ENCODE measurements around the gene C11orf98.
"Not testable (repeated sequence)": the region's sequence is repeated elsewhere in the genome, so short reads cannot be mapped to it uniquely, and the experiment has no call there.

C11orf98 gene

DNA sequence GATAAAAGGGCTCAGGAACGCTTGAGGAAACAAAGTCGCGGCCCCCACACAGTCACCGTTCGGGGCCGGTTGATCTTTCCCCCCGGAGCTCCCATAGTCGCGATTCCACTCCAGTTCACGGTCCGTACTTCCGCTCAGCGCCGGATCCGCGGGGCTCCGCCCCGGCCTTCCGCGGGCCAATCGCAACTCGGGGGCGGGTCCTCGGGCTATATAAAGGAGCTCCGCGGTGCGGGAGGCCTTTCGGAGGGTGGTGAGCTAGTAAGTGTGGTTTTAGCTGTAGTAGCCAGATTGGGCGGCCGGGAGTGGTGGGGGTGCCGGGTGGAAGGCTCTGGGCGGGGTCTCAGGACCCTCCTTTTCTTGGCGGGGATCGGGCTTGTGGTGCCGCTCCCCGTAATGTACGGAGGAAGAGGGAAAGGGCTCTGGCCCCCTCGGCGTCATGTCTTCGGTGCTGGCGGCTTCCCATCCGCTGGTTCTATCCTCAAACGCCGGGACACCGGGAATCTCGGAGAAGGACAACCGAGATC, at the start of gene C11orf98, which contains the start of gene CSKMT:
Gene C11orf98, minus strand, starts transcription at position 136 of the 524 bp plus-strand sequence. Its CDS starts 41 bp downstream, at position 95.
Gene CSKMT, plus strand, starts transcription at position 238 of the 524 bp plus-strand sequence. CDS start 568 bp downstream, outside the sequence.
- peak; percentile 76 for DNase-seq

DNA sequence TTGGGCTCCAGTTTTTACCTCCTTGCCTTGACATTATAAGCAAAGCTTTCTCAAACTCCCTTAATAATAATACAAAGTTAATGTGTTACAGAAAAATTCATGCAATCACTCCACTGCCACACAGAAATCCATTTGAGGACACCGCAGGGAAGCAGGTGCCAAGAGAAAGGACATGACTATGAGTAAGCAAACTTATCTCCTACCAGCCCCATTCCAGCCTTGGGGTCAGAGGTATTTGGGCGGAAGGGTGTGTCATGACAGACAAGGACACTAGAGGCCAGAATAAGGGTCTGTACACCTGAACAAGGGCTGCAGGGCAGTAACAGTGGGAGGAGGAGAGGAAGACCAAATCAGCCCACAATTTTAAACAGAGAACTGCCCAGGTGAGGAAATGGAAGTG, 48.3 kb upstream of the C11orf98 start:
- DNase-seq: no peak

DNA sequence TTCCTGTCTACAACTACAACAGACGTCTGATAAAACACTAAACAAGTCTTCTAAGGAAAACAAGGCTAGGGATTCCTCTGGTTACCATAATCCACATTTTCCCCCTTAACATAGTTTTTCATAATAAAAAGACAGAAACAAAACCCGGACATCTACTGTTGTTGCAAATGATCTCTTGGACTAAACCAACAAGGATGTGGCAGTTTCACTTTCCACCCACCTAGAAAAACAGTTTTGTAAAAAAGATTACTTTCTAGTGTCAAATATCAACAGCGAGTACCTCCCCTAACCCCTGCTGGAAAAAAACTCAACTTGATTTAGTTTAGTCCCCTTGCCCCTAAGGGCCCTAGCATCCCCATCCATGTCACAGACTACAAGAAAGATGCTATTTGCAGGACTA, 47.9 kb upstream of the C11orf98 start:
- DNase-seq: no peak

DNA sequence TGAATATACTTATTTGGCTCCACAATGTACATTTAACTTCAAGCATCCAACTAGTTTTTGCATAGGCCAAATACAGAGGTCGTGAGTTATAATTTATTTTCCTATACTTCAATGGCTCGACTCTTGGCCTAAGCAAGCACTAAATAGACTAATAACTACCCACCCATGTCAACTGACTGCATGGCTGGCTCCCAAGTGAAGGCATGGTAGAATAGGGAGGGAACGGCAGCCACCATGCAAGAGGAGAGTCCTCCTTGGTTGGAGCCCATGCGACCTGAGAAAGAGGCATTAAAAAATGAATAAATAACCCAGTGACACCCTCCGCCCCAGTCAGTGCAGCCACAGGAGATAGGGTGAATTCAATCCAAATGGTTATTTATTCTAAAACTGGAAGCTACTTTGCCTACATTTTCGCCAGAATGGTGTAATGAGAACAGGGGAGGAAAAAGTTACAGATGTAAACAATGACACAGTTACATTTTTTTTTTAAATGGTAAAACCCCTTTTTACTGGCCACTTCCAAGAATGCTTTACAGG, 47.3 kb upstream of the C11orf98 start:
- no peak for DNase-seq

DNA sequence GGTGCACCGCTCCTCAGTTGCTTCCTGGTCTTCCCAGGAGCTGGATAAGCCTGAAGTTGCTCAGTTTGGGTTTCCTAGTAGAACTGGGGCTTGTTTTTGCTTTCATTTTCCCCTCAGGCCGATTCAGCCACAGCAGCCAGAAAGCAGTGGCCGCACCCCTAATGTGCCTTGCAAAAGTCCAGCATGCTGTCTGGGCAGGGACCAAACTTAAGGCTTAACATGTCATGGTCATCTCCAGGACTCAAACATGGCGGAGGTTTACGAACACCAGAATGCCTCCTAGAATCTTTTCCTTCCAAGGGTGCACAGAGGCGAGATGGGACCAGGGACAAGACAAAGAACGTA, 45.0 kb upstream of the C11orf98 start:
- DNase-seq: no peak

DNA sequence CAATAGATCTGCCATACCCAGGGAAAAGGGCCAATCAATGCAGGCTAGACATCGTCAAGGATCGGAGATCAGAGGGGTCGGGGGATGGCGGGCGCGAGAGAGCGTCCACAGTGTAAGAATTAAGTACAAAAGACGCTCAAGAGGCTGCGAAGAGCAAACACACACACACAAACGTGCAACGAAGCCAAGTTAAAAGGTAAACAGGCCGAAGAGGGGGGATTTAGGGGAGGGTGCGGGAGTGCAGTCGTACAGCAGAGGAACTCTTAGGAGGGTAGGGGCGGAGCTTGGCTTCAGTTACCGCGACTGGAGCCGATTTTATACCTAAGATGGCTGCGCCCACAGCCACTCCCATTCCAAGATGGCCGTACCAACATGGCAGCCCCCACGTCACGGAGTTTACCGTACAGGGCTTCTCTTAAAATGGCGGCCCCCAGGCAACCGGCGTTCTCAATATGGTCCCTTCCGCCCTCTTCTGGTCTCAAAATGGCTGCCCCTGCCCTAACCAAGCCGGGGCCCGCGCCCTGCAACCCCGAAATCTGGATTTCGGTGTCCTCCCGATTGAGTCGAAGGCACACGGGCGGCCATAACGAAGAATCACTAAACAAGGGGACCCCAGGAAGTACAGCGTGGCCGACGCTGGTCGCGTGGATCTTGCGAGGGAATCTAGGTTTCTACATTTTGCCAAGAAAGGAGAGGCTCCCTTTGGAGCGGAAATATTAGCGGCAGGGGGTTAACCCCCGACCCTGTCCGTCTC, 44.4 kb upstream of the C11orf98 start:
- peak; percentile 50 for DNase-seq

DNA sequence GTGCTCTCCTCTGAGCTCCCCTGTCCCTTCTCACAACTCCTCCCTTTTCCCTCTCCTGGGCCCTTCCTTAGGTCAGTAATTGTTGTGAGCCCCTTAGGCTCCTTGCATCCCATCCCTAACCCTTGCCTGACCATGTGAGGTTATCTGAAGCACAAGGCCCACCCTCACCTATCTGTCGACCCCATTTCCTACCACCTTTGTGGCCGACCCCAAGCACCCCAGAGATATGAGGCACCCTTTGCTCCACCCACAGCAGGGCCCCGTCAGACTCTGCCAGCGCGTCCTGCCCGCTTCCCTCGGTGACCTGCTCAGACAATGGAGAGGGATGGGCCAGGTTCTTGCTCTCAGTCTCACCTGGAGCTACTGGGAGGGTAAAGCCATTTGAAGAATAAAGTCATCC, 43.8 kb upstream of the C11orf98 start:
- DNase-seq: no peak

DNA sequence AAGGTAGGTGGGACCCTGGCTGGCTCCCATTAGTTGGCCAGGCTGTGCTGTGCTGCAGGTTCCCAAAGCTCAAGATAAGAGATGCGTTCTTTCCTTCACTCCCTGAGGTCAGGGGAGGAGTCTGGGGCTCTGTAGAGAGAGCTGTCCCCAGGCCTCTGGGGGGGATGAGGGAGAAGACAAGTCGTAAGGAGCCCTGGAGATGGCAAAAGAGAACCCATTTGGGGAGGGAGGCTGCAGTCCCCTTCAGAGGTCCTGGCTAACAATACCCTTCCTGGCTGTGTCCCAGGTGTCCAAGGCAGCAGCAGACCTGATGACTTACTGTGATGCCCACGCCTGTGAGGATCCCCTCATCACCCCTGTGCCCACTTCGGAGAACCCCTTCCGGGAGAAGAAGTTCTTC, 43.4 kb upstream of the C11orf98 start:
- DNase-seq: no peak

DNA sequence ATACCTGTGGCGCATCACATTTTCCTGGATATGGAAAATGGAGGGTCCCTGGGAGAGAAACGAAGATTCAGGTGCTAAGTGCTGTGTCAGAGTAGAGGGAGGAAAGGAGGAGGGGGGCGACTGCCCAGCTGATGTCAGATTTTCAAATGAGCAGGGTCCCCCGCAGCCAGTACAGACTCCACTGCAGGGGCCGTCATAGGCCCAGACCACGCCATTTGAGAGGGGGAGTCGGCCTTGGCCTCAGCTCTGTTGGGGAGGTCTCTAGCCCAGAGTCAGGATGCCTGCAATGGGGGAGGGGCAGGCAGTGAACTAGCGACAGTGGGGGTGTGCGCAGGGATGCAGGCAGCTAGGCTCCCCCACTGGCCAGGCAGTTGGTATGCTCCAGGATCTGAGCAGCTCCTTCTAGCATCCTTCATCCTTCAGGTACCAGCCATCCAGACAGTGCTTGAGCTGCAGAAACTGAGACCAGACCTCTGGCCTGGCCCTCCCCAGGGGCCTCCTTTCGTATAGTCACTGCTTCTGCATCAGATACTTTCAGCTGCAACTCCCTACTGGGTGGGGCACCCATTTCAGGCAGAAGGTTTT, 42.4 kb upstream of the C11orf98 start, which contains the start of the genes BSCL2 and GNG3:
Gene BSCL2, minus strand, starts transcription at position 148 of the 585 bp plus-strand sequence. CDS start 229 bp downstream, outside the sequence.
Gene GNG3, plus strand, starts transcription at position 400 of the 585 bp plus-strand sequence. CDS start 620 bp downstream, outside the sequence.
- DNase-seq: no peak

DNA sequence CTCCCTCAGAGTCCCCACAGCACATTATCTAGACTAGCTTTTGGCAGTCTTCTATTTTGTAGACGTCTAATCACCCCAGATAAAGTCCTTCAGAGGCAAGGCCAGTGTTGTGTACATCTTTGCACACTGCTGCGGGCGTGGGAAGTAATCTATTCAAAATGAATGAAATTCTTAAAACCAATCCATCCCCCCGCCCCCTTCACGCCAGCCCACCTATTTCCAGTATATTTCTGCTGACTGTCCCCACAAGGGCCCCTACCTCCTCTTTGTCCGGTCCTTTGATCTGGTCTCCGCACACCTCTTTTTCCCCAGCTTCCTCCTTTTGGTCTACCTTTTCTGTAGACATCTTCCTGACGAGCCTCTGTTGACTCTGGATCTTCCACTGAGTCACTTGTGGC, 41.8 kb upstream of the C11orf98 start:
- no peak for DNase-seq

DNA sequence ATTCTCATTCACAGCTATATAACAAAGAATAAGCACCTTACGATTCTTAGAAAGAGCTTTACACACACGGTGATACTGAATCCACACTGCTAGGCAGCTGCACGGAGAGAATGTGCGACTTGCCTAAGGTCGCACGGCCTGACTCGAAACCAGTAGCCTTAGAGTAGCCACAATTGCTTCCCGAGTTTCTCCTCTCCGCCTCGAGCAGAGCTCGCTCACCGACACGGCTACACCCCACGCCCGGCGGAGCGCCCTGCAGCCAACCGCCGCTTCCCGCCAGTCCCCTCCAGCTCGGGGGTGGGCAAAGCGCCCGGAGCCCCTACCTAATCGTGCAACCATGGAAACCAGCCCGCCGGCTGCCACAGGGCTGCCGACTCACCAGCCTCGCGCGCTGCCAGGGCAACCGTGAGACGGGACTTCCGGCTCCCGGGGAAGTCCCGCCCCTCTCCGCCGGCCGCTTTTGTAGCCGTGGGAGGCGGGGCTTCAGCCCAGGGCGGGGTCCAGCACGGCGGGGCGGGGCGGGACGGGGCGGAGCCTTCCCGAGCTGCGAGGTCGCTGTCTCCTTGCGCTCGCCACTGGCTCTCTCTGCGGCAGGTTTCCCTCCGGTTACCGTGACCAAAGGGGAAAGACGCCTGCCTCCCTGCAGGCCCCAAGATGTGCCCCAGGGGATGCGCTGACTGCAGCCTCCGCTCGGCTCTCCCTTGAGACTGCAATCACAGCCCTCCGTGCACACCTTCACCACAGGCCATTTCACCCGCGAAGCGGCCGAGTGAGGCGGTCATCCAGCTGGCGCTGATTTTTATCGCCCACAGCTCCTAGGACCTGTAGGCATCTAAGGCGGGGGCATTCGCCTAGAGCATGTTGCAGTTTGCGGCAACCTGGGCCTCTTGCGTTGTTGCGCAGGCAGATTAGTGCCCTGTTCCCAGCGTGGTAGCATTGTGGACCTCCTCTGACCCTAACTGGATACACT, 41.2 kb upstream of the C11orf98 start:
- peak; percentile 88 for DNase-seq

DNA sequence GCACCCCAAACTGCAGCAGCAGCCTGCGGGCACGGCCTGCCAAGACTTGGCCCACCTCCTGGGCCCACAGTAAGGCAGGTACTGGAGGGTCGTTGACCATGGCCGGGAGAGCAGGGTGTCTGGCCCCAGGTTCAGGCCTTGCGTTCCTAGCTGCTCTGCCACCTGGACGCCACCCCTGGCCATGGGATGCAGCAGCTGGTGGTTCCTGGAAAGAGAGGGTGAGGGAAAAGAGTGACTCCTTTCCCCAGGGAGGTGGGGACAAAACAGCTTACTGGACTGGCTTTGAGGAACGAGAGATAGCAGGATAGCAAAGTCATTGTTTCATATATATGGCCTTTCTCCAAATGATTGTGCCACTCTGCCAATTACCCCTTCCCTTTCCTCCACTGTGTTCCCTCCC, 40.4 kb upstream of the C11orf98 start:
- DNase-seq: no peak

DNA sequence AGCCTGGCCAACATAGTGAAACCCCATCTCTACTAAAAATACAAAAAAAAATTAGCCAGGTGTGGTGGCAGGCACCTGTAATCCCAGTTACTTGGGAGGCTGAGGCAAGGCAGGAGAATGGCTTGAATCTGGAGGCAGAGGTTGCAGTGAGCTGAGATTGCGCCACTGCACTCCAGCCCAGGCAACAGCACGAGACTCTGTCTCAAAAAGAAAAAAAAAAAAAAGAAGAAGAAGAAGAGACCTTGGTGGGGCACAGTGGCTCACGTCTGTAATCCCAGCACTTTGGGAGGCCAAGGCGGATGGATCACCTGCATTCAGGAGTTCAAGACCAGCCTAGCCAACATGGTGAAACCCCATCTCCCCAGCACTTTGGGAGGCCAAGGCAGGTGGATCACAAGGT, 38.9 kb upstream of the C11orf98 start:
- not testable (repeated sequence) for DNase-seq

DNA sequence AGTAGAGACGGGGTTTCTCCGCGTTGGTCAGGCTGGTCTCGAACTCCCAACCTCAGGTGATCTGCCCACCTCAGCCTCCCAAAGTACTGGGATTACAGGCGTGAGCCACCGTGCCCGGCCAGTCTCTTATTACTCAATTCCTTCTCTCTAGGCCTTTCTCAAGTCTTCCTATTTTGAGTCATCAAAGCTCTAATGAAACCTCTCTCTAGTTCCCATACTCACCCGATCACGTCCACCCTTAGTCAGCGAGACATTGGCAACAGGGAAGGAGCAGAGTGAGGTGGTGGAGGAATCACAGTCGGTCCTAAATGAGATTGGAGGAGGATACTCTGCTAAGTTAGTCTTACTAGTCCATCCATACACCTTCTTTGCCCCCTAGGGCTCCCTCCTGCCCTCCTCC, 37.2 kb upstream of the C11orf98 start:
- DNase-seq: no peak

DNA sequence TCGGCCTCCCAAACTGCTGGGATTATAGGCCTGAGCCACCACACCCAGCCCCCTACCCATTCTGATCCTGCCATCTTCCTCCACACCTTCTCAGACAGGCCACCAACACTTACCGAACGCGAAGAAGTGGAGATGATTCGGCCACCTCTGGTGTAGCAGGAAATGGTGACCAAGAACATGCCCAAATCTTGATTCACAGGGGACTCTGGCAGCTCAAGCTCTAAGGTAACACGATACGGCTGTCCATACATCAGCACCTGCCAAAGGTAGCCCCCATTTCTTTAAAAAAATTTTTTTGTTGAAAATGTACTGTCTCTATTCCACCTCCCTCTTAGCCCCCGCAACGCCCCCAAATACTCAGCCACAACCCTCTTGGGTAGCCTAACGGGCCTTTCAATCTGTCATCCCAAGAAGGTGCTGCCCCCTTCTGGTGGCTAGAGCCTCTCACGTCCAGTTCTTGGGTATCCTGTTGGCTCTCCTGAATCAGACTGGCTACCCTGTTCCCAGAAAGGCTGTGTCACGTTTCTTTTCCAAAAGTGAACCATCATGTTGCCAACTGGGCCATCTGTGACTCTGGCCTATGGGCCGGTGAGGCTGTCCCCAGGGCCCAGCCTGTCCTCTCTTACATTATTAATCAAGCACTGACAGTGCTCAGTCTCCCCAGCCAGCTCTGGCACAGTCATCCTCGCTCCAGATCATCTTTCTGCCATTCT, 29.6 kb upstream of the C11orf98 start:
- DNase-seq: peak; percentile 16

DNA sequence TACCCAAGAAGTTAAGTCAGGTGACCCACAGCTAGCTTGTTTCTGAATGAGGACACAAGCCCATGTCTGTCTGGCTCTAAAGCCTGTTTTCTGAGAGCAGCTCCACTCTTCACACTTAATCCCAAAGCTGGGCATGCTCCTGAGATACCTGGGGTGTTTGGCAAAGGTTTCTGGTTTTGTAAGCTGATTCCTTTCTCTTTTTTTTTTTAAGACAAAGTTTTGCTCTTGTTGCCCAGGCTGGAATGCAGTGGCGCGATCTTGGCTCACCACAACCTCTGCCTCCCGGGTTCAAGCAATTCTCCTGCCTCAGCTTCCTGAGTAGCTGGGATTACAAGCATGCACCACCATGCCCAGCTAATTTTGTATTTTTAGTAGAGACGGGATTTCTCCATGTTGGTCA, 28.6 kb upstream of the C11orf98 start:
- not testable (repeated sequence) for DNase-seq

DNA sequence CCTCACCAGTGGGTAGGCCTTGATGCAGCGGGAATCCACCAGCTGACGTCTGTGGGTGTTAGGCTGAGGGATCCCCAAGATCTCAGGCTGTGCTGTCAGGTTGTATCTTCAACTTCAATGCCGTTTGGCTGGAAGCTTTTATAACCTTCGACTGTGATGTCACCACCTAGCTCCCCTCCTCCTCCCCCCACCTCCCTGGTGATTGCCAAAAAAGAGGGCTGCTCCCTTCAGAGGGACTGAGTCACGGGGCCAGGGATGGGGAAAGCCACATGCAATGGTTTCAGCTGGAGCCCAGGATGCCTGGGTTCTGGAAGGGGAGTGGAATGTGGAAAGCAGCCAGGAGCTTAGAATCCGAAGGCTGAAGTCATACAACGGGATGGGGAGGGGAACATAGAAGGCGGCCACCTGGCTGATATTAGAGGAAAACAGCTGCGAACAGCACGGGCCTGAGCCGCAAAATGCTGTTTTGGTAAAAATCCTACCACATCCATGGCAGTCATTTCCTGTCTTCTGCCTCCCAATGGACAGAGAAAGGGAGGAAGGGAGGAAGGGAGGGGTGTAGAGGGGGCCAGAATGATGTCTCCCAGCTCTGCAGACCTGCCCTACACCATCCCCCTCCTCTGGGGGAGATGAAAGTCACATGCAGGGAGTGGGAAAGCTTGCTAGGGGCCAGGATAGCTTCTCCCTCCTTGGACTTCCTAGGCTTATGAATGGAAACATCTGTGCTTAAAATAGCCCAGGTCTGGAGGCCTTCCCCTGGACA, 24.6 kb upstream of the C11orf98 start, which contains the start of gene LRRN4CL:
Gene LRRN4CL, minus strand, starts transcription at position 110 of the 763 bp plus-strand sequence. CDS start 1,022 bp downstream, outside the sequence.
- peak; percentile 19 for DNase-seq

DNA sequence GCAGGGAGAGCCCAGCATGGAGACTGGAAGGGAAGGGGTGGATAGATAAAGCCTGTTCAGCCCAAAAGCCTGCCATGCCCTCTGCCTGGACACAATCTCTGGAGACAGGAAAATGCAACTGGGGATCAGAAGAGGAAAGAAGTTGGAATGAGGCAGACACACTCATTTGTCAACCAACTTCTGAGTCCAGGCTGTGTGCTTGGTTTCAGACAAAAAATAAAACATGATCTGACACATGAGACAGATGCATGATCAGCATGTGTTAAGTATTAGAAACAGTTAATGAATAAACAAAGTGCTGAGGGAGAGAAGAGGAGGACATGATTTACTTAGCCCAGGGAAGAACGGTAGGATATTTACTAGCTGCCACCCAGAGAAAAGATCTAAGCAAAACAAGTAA, 23.5 kb upstream of the C11orf98 start:
- DNase-seq: no peak

DNA sequence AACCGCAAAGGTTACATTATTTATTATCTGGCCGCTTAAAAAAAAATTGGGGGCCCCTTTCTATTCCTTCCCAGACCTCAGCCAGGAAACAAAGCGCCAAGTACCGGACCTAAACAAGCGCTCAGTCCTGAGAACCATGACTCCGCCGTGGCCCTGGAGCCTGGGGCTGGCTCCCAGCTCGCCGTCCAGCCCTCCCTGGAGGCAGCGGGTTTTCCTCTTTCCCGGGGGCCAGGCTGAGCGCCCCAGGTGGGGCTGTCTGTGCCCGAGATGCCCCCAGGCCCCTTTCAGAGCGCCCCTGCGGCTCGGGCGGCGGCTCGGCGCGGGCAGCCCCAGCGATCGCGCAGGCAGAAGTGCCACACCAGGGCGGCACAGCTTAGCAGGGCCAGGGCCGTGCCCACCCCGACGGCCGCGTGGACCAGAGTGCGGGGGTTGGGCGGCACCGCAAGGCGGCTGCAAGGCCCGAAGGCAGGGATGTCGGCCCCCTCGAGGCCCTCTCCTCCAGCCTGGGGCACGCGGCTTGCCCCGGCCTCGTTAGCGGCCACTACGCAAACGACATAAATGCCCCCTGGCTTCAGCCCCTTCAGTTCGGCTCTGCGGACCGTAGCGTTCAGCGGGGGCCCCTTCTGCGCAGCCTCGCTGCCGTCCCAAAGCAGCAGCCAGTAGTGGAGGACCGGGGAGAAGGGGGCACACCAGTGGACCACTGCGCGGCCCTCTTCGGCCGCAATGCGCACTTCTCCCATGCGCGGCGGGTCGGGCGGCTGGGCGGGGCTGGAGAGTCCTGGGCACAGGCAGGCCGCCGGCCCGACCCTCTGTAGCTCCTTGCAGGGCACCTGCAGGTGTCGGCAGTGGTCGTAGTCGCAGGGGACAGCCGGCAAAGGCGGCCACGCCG, 22.7 kb upstream of the C11orf98 start:
- DNase-seq: no peak

DNA sequence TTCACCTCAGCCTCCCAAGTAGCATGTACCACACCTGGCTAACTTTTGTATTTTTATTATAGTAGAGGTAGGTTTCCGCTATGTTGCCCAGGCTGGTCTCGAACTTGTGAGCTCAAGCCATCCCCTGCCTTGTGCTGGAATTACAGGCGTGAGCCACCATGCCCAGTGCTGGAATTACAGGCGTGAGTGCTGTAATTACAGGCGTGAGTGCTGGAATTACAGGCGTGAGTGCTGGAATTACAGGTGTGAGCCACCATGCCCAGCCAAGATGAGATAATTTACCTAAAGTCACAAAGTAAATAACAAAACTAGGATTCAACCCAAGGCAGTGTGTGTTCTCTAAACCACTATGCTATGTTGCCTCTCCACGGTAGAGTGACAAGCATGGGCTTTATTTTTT, 17.5 kb upstream of the C11orf98 start:
- no peak for DNase-seq
